Small intestine (tissue), 7 donors: Measurements from ENCODE around the gene CUL7. TPM values are rescaled to one million over a fixed set of nuclear protein-coding genes. Genes with fewer than 3 reads are reported as not detected.

Experiments
- DNase-seq, 2 donors: peaks; one replicate each; pipeline versions ENCODE4 v3.0.0 to v3.0.0-alpha.2; 2013
- FAIRE-seq: peaks from 2 replicates; lab custom pipeline; 2012; peaks lifted over from hg19 to GRCh38; lab: Jason Lieb, UNC
- H3K27ac ChIP-seq, 3 donors: one replicate each; pipeline ENCODE4 v1.5.1; 2013; ENCODE audit warnings: low read length in 2 of 3, mild to moderate bottlenecking in 2 of 3, control low read depth in 1 of 3, inconsistent platforms in 1 of 3, low read depth in 1 of 3, moderate library complexity in 1 of 3
- H3K27me3 ChIP-seq, 3 donors: one replicate each; pipeline ENCODE4 v1.6.1; 2013; ENCODE audit warnings: low read length in 3 of 3, inconsistent platforms in 1 of 3; ENCODE audit not compliant: control insufficient read depth in 3 of 3, insufficient read depth in 3 of 3
- H3K36me3 ChIP-seq, 3 donors: one replicate each; pipeline ENCODE4 v1.6.1; 2013; ENCODE audit warnings: low read length in 3 of 3, inconsistent platforms in 1 of 3, low read depth in 1 of 3, mild to moderate bottlenecking in 1 of 3, moderate library complexity in 1 of 3; ENCODE audit not compliant: control insufficient read depth in 3 of 3, insufficient read depth in 2 of 3
- H3K4me1 ChIP-seq, 3 donors: one replicate each; pipeline ENCODE4 v1.6.1; 2013; ENCODE audit warnings: low read length in 2 of 3, inconsistent platforms in 1 of 3, low read depth in 1 of 3, mild to moderate bottlenecking in 1 of 3, moderate library complexity in 1 of 3; ENCODE audit not compliant: control insufficient read depth in 3 of 3, insufficient read depth in 2 of 3
- H3K4me3 ChIP-seq, 3 donors: one replicate each; pipeline ENCODE4 v1.5.1; 2013; ENCODE audit warnings: low read length in 3 of 3, control low read depth in 1 of 3, inconsistent platforms in 1 of 3, low read depth in 1 of 3, mild to moderate bottlenecking in 1 of 3, moderate library complexity in 1 of 3
- H3K9me3 ChIP-seq, 2 donors: one replicate each; pipeline ENCODE4 v1.6.1; 2013; ENCODE audit warnings: low read depth in 1 of 2, low read length in 1 of 2; ENCODE audit not compliant: control insufficient read depth in 2 of 2, insufficient read depth in 1 of 2
- WGBS, 3 donors: extraction: QIAGEN DNeasy Blood & Tissue Kit; methylation state at CpG; one replicate each; pipeline ENCODE4 v1.1.7; 2013; 5-methylcytosine and 5-hydroxymethylcytosine counted together
- polyA plus RNA-seq, 4 donors: library from polyadenylated mRNA; stranded (reverse) in 3 of 4; unstranded in 1 of 4; fragments of 200-250 nt in 3 of 4; fragments of 120-200 nt in 1 of 4; gene quantifications; one replicate each; pipeline versions ENCODE4 v1.2.1 to v1.2.3, GENCODE V29; 2013
- donor health status: healthy with polysubstance abuse.
- donor health status: control.
- donor health status: control.
- donor health status: Bipolar disorder and iron deficiency.
- donor health status: healthy.

CUL7 gene
- polyA plus RNA-seq, 4 donors = 5.7 to 41.8 (median 6.7) TPM

DNA sequence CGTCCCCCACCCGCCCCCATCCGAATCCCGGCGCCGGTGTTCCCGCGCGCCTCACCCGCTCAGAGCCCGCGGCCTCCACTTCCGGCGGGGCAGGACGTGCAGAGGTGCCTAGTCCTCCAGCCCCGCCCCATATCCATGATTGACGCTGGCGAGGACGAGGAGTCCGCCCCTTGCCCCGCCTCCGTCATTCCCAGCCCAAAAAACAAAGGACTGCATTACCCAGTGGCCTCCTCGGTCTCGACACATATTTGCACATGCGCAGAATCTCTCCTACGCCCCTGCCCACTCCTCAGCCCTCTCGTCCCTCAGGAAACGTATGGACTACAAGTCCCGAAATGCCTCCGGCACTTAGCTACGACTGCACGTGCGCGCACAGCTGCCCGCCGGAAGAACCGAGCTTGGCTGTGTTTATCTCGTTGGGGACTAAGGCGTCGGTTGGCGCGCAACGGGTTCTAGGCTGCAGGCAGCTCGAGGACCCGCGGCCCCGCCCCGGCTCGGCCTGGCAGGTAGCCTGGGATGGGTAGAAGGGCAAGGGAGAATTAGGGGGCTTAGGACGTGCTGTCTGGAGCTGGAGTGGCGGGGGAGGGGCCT is 39.7 kb downstream of the CUL7 start, which contains the start of the genes KLHDC3 and MEA1:
TSS of gene KLHDC3 (plus strand) at position 407 of the 591 bp plus-strand sequence. CDS start 2,944 bp downstream, outside the sequence.
TSS of gene MEA1 (minus strand) at position 104 of the 591 bp plus-strand sequence. CDS start 133 bp downstream, outside the sequence.
- H3K9me3 ChIP-seq = no peaks in the 10 kb centered on the region
- no peaks in the 10 kb centered on the region for H3K27me3 ChIP-seq
- 0 to 1% (median 0%) methylated on average over 39 to 51 of the region's 51 CpGs for WGBS, 3 donors
- peak within 1 kb of the TSS in 2 of 3 donors; percentile 29 to 64 for H3K27ac ChIP-seq
- peak; percentile 100 for DNase-seq
- H3K4me1 ChIP-seq = peaks cover 4 to 17% (median 13%) of the 10 kb centered on the region in 3 donors
- no peak for FAIRE-seq
- H3K4me3 ChIP-seq = peak within 1 kb of the TSS; percentile 50 to 75 (median 74)
- peaks cover 16 to 69% (median 23%) of the 10 kb centered on the region in 3 donors for H3K36me3 ChIP-seq

DNA sequence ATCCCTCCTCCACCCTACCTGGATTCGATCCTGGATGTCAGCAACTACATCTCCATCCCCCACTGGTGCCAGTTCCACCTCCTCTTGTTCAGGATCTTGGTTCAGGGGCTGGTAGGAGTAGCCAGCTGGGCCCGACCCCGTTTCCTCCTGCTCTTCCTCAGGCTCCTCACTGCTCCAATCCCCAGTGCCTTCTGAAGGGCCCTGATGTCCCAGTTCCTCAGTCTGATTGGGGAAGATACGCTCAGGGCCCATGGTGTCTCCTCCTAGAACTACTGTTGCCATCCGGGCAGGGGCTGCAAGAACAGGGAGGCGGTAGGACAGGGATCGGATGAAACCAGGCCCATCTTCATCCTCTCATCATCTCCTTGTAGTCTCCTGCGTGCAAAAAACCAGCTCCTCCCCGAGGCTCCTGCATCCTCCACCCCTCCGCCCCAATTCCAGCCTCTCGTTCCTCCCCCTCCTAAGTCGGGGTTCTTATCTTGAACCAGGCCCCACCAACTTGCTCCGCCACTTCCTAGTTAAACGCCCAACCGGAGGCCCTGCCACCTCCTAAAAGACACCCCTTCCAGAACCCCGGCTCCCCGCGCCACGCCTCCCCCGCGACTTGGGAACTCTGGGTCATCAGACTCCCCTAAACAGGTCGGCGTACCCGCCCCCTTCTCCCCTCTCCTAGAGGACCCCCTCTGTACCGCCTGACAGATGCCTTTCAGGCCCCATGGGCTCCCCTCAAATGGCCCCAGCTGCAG is 40.4 kb downstream of the CUL7 start:
- no peaks in the 10 kb centered on the region for H3K27me3 ChIP-seq
- peak overlapping the region; percentile 44 to 75 (median 61) for H3K4me3 ChIP-seq
- 0 to 3% (median 2%) methylated on average over 22 to 25 of the region's 25 CpGs for WGBS, 3 donors
- peak overlapping the region in 2 of 3 donors; percentile 3 to 28 for H3K27ac ChIP-seq
- H3K36me3 ChIP-seq = peaks cover 19 to 69% (median 21%) of the 10 kb centered on the region in 3 donors
- no peak for FAIRE-seq
- H3K4me1 ChIP-seq = peaks cover 4 to 17% (median 13%) of the 10 kb centered on the region in 3 donors
- H3K9me3 ChIP-seq = no peaks in the 10 kb centered on the region
- DNase-seq = peak in 1 of 2 donors; percentile 16

DNA sequence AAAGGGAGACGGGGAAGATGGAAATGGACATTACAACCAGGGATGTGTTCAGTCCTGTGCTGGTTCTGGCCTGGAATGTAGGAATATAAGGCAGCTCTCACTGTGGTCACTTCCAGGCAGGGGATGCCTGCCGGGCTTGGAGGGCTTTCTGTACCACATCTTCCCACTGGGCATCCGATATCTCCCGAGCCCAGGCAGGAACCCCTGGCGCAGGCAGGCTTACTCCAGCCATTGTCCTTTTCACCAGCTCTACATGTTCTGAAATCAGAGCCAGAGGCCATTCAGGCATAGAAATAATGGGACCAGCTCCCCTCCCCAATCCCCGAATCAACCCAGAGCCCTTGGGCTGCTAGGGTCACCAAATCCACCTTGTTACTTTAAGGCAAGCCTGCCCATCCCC is 41.3 kb downstream of the CUL7 start:
- H3K9me3 ChIP-seq = no peaks in the 10 kb centered on the region
- H3K4me3 ChIP-seq = peak overlapping the region in 1 of 3 donors; percentile 75
- DNase-seq (no peak), FAIRE-seq (no peak)
- H3K27ac ChIP-seq = no peak overlapping the region
- H3K36me3 ChIP-seq = peaks cover 21 to 69% (median 25%) of the 10 kb centered on the region in 3 donors
- H3K4me1 ChIP-seq = peaks cover 4 to 17% (median 13%) of the 10 kb centered on the region in 3 donors
- WGBS, 3 donors = 78 to 90% (median 85%) methylated on average over 6 of the region's 6 CpGs
- no peaks in the 10 kb centered on the region for H3K27me3 ChIP-seq

DNA sequence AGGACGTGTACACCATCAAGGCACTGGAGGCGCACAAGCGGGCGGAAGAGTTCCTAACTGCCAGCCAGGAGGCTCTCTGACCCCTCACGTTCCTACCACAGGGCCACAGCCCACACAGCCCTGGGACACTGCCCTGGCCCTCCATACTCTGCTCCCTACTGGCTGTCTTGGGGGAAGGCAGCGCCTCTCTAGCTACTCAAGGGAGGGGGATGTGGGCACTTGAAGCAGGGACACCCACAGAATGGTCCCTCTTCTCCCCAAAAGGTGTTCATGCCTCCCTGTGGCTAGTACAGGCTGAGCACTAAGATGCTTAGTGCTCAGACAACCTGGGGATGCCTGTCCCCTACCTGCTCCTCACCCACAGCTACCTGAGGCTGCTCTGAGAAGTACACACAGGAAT is 42.4 kb downstream of the CUL7 start:
- H3K36me3 ChIP-seq = peaks cover 32 to 69% (median 33%) of the 10 kb centered on the region in 3 donors
- H3K4me1 ChIP-seq = peaks cover 4 to 13% (median 8%) of the 10 kb centered on the region in 3 donors
- DNase-seq = no peak
- FAIRE-seq = no peak
- no peaks in the 10 kb centered on the region for H3K9me3 ChIP-seq
- no peaks in the 10 kb centered on the region for H3K27me3 ChIP-seq
- H3K4me3 ChIP-seq = no peak overlapping the region
- no peak overlapping the region for H3K27ac ChIP-seq
- WGBS, 3 donors = 82 to 87% (median 85%) methylated on average over 5 to 6 of the region's 6 CpGs

DNA sequence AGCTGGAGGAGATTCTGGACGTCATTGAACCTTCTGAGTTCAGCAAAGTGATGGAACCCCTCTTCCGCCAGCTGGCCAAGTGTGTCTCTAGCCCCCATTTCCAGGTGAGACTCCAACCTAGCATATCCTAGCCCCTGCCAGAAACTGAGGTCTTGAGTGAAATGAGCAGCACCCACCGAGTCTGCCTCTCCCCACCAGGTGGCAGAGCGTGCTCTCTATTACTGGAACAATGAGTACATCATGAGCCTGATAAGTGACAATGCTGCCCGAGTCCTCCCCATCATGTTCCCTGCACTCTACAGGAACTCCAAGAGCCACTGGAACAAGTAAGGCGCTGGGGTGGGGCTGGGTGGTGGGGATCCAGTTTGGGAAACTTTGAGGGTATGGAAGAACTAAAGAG is 44.5 kb downstream of the CUL7 start:
- no peaks in the 10 kb centered on the region for H3K9me3 ChIP-seq
- no peak overlapping the region for H3K27ac ChIP-seq
- peaks cover 32 to 72% (median 33%) of the 10 kb centered on the region in 3 donors for H3K36me3 ChIP-seq
- no peak overlapping the region for H3K4me3 ChIP-seq
- no peaks in the 10 kb centered on the region for H3K27me3 ChIP-seq
- H3K4me1 ChIP-seq = peaks cover 4 to 7% (median 5%) of the 10 kb centered on the region in 3 donors
- WGBS, 3 donors = 59 to 64% (median 63%) methylated on average over 6 of the region's 6 CpGs
- FAIRE-seq (no peak), DNase-seq (peak; percentile 42 to 51)

GRCh38 chr6:43007126-43007525 is 46.5 kb downstream of the CUL7 start:
- Histone ChIP-seq H3K27ac (no peak overlapping the region), H3K36me3 (peaks cover 32 to 81% (median 33%) of the 10 kb centered on the region in 3 donors), H3K9me3 (no peaks in the 10 kb centered on the region), H3K4me3 (no peak overlapping the region), H3K4me1 (no peaks in the 10 kb centered on the region), H3K27me3 (no peaks in the 10 kb centered on the region)
- FAIRE-seq (no peak), DNase-seq (no peak)
- 91 to 93% (median 93%) methylated on average over 9 of the region's 9 CpGs for WGBS, 3 donors

- WGBS, 3 donors = 95 to 98% (median 97%) methylated on average over 11 of the region's 11 CpGs
Measured at GRCh38 chr6:43006251-43006650, 47.4 kb downstream of the CUL7 start.

DNA sequence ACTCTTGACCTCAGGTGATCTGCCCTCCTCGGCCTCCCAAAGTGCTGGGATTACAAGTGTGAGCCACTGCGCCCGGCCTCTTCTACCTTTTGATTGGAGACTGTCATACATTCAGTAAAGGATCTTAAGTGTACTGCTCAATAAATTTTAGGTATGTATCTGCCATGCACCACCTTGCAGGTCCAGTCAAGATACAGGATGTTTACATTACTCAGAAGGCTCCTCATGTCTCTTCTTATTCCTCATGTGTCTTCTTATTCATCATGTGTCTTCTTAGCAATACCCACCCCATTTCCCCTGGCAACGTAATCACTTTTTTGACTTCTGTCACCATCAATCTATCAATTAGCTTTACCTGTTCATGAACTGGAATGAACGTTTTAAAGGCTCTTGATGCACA is 47.8 kb downstream of the CUL7 start:
- FAIRE-seq (no peak), DNase-seq (no peak)
- Histone ChIP-seq H3K36me3 (peaks cover 22 to 74% (median 25%) of the 10 kb centered on the region in 3 donors), H3K9me3 (no peaks in the 10 kb centered on the region), H3K4me3 (no peak overlapping the region), H3K4me1 (no peaks in the 10 kb centered on the region), H3K27me3 (no peaks in the 10 kb centered on the region), H3K27ac (no peak overlapping the region)
- 89 to 92% (median 91%) methylated on average over 5 of the region's 5 CpGs for WGBS, 3 donors

More at GRCh38 chr6:43006251-43006650, 47.4 kb downstream of the CUL7 start:
- DNase-seq = no peak
- FAIRE-seq = no peak
- no peaks in the 10 kb centered on the region for H3K27me3 ChIP-seq
- no peaks in the 10 kb centered on the region for H3K9me3 ChIP-seq
- H3K4me3 ChIP-seq = no peak overlapping the region
- no peak overlapping the region for H3K27ac ChIP-seq
- peaks cover 26 to 78% (median 28%) of the 10 kb centered on the region in 3 donors for H3K36me3 ChIP-seq
- H3K4me1 ChIP-seq = no peaks in the 10 kb centered on the region
